ENCODE results near the gene MEAK7.
A peak's percentile ranks its signal among the peaks of the same experiment; 100 is the strongest.

Gene MEAK7

GRCh38 chr16:84513666-84514065, 9.2 kb upstream of the MEAK7 start:
- no peak for DNase-seq (ENCODE audit: extremely low read depth in 1 of 2, low read depth in 1 of 2)

DNA sequence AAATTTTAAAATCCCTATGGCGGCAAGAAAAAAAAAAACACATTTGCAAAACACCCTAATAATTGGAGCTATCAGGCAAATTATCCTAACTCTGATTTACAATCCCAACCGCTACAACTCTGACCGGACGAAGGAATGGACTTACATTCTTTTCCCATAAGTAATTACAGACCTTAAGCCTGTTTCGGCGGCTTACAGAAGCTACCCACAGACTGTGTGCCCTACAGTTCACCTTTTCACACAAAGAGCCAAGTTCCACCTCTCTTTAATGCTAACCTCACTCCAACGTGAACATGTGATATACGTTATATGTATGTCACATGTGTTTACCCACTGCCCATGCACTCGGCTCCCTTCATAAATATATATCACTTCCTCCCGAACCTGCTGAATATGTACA, 8.7 kb upstream of the MEAK7 start:
- no peak for DNase-seq (ENCODE audit: extremely low read depth in 1 of 2, low read depth in 1 of 2)

DNA sequence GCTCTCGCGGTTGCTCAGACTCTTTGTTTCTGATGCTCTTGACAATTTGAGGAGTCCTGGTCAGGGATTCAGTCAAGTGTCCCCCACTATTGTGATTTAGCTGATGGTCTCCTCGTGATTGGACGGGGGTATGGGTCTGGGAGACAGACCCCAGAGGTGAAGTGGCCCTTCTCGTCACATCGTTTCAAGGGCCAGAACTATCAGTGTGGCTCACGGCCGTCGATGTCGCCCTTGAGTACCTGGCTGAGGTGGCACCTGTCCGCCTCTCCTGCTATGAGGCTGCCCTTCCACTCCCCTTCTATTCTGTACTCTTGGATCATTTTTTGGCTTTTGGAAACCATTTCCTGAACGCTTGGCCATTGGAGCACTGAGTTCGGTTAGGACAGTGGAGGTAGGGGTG, 7.4 kb upstream of the MEAK7 start:
- no peak for DNase-seq (ENCODE audit: extremely low read depth in 1 of 2, low read depth in 1 of 2)

DNA sequence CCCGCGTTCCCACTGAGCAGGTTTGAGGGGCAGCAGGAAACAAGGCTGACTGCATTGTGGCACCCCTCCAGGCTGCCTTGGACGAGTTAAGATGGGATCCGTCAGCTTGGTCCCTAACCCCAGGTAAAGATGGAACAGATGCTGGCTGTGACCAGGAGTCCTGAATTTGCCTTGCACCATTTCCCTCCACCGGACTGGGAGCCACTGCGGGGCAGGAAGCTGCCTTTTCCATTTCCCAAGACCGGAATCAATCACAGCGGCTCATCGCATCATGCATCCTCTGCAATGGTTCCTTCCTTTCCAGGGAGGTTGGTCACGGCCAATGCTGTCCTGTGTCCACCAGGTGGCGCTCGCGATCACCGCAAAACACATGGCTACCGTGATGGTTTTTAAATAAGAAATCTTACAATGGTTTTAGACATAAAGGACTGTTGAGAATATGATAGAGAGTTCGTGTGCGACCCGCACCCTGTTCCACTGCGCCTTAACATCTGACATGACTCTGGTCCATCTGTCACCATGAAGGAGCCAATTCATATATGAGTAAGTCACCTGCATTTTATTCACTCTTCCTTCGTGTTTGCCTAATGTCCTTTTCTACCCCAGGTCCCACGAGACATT, 6.8 kb upstream of the MEAK7 start:
- DNase-seq (ENCODE audit: extremely low read depth in 1 of 2, low read depth in 1 of 2), result peak; percentile 60 to 78

GRCh38 chr16:84509032-84509950, 4.8 kb upstream of the MEAK7 start:
- DNase-seq (ENCODE audit: extremely low read depth in 1 of 2, low read depth in 1 of 2), result no peak

- DNase-seq (ENCODE audit: extremely low read depth in 1 of 2, low read depth in 1 of 2), result no peak
Measured at GRCh38 chr16:84508502-84508901, 4.0 kb upstream of the MEAK7 start.

DNA sequence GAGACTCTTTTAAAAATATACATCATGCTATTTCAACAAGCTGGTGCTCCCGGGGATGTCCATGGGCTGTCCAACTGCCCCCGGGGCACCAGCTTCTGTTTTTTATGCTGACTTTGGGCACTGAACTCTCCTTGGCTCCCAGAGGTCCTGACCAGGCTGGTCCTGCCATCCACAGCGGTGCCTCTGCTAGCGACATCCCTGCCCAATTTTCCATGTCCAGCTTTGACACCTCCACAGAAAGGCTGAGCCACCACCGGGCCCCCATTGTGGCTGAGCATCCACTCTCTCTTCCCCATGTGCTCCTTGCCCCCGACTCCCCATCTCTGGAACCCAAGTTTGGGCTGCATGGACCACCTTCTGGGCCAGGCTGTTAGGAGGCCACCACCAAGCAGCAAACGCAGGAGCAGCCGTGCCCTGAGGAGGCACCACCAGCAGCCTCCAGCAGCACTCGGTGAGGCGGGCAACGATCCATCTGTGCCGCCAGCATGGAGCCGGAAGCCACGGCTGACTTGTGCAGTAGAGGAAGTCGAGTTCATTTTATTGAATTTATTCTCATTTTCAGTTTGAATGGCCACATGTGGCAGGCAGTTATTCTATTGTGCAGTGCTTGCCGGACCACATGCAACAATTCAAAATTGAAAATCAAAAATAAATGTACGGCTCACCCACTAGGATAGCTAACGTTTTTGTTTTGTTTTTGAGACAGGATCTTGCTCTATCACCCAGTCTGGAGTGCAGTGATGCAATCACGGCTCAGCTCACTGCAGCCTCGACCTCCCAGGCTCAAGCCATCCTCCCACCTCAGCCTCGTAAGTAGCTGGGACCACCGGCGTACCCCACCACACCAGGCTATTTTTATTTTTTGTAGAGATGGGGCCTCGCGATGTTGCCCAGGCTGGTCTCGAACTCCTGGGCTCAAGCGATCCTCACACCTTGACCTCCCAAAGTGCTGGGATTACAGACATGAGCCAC, 2.8 kb upstream of the MEAK7 start:
- no peak for DNase-seq (ENCODE audit: extremely low read depth in 1 of 2, low read depth in 1 of 2)

DNA sequence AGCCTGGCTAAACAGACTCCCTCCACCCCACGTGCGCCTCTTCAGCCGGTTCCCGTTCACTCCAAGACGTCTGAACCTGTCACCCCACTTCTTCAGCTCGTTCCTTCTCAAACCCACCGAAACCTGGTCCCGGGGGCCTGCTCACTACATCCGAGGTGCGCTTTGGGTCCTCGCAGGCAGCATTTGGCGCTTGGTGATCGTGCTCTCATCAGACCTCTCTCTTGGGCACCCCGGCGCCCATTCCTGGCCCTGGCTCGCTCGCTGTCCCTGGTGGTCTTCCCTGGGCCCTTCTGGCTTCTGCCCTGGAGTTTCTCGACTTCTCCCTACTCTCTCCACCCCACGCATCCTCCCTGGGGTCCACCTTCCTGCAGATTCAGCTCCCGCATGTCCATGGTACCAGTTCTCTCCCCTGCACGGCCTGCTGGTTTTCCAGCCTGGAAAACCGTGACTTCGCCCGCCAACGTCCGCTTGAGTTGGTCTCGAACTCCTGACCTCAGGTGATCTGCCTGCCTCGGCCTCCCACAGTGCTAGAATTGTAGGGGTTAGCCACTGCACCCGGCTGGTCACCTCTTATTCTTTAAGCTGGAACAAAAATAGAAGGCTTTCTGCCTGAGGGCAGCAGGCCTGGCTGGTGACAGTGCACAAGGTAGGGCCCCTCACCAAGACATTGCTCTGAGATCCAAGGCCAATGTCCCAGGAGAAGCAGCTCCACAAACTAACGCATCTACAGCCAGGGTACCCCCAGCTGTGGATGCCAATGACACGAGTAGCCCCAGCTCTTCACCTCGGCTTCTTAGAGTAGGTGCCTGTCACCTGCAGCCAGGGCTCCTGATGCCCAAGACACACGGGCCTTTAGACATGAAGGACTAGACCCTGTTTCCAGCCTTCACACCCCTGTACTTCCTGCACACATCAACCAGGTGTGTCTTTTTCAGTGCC, 1.1 kb upstream of the MEAK7 start:
- no peak for DNase-seq (ENCODE audit: extremely low read depth in 1 of 2, low read depth in 1 of 2)

- no peak for DNase-seq (ENCODE audit: extremely low read depth in 1 of 2, low read depth in 1 of 2)
Measured at GRCh38 chr16:84503751-84504395, 586 bp downstream of the MEAK7 start.

- no peak for DNase-seq (ENCODE audit: extremely low read depth in 1 of 2, low read depth in 1 of 2)
Measured at GRCh38 chr16:84502581-84502980, 1.9 kb downstream of the MEAK7 start.

DNA sequence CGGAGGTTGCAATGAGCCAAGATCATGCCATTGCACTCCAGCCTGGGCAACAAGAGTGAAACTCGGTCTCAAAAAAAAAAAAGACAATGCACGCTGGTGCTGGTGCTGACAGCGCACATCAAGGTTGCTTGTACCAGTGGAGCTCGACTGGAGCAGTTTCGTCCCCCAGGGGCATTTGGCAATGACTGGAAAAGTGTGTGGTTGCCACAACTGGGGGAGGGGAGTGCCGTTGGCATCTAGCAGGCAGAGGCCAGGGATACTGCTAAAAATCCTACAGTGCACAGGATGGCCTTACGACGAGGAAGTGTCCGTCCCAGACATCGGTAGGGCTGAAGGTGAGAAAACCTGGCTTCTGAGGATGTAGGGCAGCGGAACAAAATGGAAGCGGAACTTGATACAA, 2.4 kb downstream of the MEAK7 start:
- DNase-seq (ENCODE audit: extremely low read depth in 1 of 2, low read depth in 1 of 2), result no peak

- no peak for DNase-seq (ENCODE audit: extremely low read depth in 1 of 2, low read depth in 1 of 2)
Measured at GRCh38 chr16:84501077-84501735, 3.3 kb downstream of the MEAK7 start.

DNA sequence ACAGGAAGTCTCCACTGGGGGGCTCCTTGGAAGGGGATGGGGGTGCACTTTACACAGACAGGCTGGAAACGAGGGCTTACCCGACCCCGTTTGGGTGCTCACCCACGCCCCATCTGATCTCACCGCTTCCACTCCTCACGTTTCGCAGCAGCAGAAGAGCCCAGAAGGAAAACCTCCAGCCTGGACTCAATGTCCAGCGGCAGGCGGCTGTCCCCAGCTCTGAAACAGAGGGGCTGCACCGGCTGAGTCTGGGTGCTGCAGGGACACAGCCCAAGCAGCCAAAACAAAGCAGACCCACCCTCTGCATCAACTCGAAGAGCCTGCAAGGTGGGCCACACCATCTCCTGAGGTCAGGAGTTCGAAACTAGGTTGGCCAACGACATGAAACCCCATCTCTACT, 3.9 kb downstream of the MEAK7 start:
- DNase-seq (ENCODE audit: extremely low read depth in 1 of 2, low read depth in 1 of 2), result no peak

- DNase-seq (ENCODE audit: extremely low read depth in 1 of 2, low read depth in 1 of 2), result no peak
Measured at GRCh38 chr16:84499638-84500037, 4.8 kb downstream of the MEAK7 start.

DNA sequence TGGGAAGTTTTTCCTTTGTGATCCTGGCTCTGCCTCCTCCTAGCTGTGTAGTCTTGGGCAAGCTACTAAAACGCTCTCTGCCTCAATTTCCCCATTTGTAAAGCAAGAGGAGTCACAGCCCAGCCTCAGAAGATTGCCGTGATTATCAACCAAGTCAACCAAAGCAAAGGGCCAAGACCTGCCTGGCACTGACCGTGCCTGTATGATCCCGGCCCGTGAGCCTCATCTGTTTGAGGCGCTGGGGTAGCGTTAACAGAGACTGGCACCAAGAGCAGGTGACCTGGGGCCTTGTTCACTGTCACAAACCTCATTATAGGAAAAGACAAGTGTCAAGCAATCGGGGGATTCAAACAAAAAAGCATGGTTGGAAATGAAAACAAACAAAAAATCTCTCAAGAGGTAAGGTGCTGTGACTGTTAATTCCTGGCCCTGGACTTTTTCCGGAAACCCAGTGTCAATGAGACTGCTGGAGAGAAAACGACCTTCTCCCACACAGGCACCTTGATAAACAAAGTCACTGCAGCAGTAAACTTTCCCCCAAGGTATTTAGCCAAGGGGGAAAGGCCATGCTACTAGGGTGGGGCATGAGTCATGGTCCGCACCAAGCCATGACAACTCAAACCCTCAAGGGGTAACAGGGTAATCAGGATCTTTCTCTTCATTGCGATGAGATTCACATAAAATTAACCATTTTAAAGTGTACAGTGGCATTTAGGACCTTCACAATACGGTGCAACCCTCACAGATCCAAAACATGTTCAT, 5.4 kb downstream of the MEAK7 start:
- DNase-seq (ENCODE audit: extremely low read depth in 1 of 2, low read depth in 1 of 2), result no peak

DNA sequence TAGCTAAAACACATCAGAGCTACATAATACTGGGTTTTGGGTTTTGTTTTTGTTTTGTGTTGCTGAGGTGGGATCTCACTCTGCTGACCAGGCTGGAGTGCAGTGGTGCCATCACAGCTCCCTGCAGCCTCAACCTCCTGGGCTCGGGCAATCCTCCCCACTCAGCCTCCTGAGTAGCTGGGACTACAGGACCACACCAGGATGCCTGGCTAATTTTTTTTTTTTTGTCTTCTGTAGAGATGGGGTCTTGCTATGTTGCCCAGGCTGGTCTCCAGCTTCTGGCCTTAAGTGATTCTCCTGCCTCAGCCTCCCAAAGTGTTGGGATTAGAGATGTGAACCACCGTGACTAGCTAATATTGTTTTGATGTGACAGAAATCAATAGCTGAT, 6.2 kb downstream of the MEAK7 start:
- DNase-seq (ENCODE audit: extremely low read depth in 1 of 2, low read depth in 1 of 2), result no peak

GRCh38 chr16:84497418-84498222, 6.8 kb downstream of the MEAK7 start:
- DNase-seq (ENCODE audit: extremely low read depth in 1 of 2, low read depth in 1 of 2), result no peak

- DNase-seq (ENCODE audit: extremely low read depth in 1 of 2, low read depth in 1 of 2), result no peak
Measured at GRCh38 chr16:84496991-84497390, 7.5 kb downstream of the MEAK7 start.
